ENCODE results near the gene MAOB.

Gene MAOB

GRCh38 chrX:43718956-43719355 is 163.3 kb downstream of the MAOB start:
- TF ChIP-seq CSRNP3 (CRISPR knock-in tag; IDR thresholded peaks at IDR 0.05) = no peak
- no peak for TF ChIP-seq POU6F1 (CRISPR knock-in tag; IDR thresholded peaks at IDR 0.05; ENCODE audit: borderline replicate concordance, low read depth)
- TF ChIP-seq ZNF565 (CRISPR knock-in tag; conservative IDR thresholded peaks at IDR 0.05; ENCODE audit: low read depth) = no peak
- TF ChIP-seq ESRRG (CRISPR knock-in tag; IDR thresholded peaks at IDR 0.05) = no peak
- no peak for TF ChIP-seq ISL1 (CRISPR knock-in tag; IDR thresholded peaks at IDR 0.05)
- TF ChIP-seq CREB5 (CRISPR knock-in tag; IDR thresholded peaks at IDR 0.05; ENCODE audit: low read depth) = no peak
- TF ChIP-seq ZNF70 (CRISPR knock-in tag; IDR thresholded peaks at IDR 0.05) = no peak
- no peak for TF ChIP-seq PPARA (CRISPR knock-in tag; IDR thresholded peaks at IDR 0.05; ENCODE audit: borderline replicate concordance)
- TF ChIP-seq BACH2 (CRISPR knock-in tag; IDR thresholded peaks at IDR 0.05; ENCODE audit: borderline replicate concordance) = no peak
- no peak for TF ChIP-seq TOX (CRISPR knock-in tag; IDR thresholded peaks at IDR 0.05; ENCODE audit: borderline replicate concordance)
- TF ChIP-seq TCF4 (CRISPR knock-in tag; IDR thresholded peaks at IDR 0.05; ENCODE audit: borderline replicate concordance) = no peak
- no peak for TF ChIP-seq CSDC2 (CRISPR knock-in tag; IDR thresholded peaks at IDR 0.05)
- TF ChIP-seq PATZ1 (CRISPR knock-in tag; IDR thresholded peaks at IDR 0.05; ENCODE audit: borderline replicate concordance) = no peak
- no peak for TF ChIP-seq TSHZ2 (CRISPR knock-in tag; IDR thresholded peaks at IDR 0.05)
- TF ChIP-seq ARNTL (CRISPR knock-in tag; IDR thresholded peaks at IDR 0.05; ENCODE audit: borderline replicate concordance, low read depth) = no peak
- TF ChIP-seq ZNF8 (CRISPR knock-in tag; IDR thresholded peaks at IDR 0.05) = no peak
- no peak for TF ChIP-seq ZFP3 (CRISPR knock-in tag; IDR thresholded peaks at IDR 0.05)
- no peak for ATAC-seq

GRCh38 chrX:43718546-43718945 is 163.7 kb downstream of the MAOB start:
- TF ChIP-seq ZFP3 (CRISPR knock-in tag; IDR thresholded peaks at IDR 0.05) = no peak
- TF ChIP-seq RARB (CRISPR knock-in tag; IDR thresholded peaks at IDR 0.05) = no peak
- no peak for TF ChIP-seq PPARA (CRISPR knock-in tag; IDR thresholded peaks at IDR 0.05; ENCODE audit: borderline replicate concordance)
- TF ChIP-seq TSHZ2 (CRISPR knock-in tag; IDR thresholded peaks at IDR 0.05) = no peak
- TF ChIP-seq PATZ1 (CRISPR knock-in tag; IDR thresholded peaks at IDR 0.05; ENCODE audit: borderline replicate concordance) = no peak
- no peak for TF ChIP-seq BACH2 (CRISPR knock-in tag; IDR thresholded peaks at IDR 0.05; ENCODE audit: borderline replicate concordance)
- no peak for TF ChIP-seq ZNF8 (CRISPR knock-in tag; IDR thresholded peaks at IDR 0.05)
- no peak for TF ChIP-seq ZC3H10 (CRISPR knock-in tag; IDR thresholded peaks at IDR 0.05)
- no peak for TF ChIP-seq ESRRG (CRISPR knock-in tag; IDR thresholded peaks at IDR 0.05)
- no peak for TF ChIP-seq ZNF565 (CRISPR knock-in tag; conservative IDR thresholded peaks at IDR 0.05; ENCODE audit: low read depth)
- TF ChIP-seq SNAI2 (CRISPR knock-in tag; IDR thresholded peaks at IDR 0.05) = no peak
- no peak for TF ChIP-seq TOX (CRISPR knock-in tag; IDR thresholded peaks at IDR 0.05; ENCODE audit: borderline replicate concordance)
- no peak for TF ChIP-seq GLIS3 (CRISPR knock-in tag; IDR thresholded peaks at IDR 0.05)
- no peak for TF ChIP-seq ZFP30 (CRISPR knock-in tag; IDR thresholded peaks at IDR 0.05)
- no peak for TF ChIP-seq ISL1 (CRISPR knock-in tag; IDR thresholded peaks at IDR 0.05)
- TF ChIP-seq OSR1 (CRISPR knock-in tag; IDR thresholded peaks at IDR 0.05) = no peak
- no peak for TF ChIP-seq CSRNP3 (CRISPR knock-in tag; IDR thresholded peaks at IDR 0.05)
- no peak for TF ChIP-seq CSDC2 (CRISPR knock-in tag; IDR thresholded peaks at IDR 0.05)
- TF ChIP-seq ARNTL (CRISPR knock-in tag; IDR thresholded peaks at IDR 0.05; ENCODE audit: borderline replicate concordance, low read depth) = no peak
- ATAC-seq = no peak
